GM21423 (cell line): ENCODE data around the gene RAB3IL1.

Source experiments
- ATAC-seq: cut with Tn5 transposase; IDR thresholded peaks from one replicate; pipeline ENCODE4 v1.9.1; 2021; ENCODE audit warnings: mild to moderate bottlenecking, moderate library complexity; ENCODE audit not compliant: unreplicated experiment

RAB3IL1 gene

DNA sequence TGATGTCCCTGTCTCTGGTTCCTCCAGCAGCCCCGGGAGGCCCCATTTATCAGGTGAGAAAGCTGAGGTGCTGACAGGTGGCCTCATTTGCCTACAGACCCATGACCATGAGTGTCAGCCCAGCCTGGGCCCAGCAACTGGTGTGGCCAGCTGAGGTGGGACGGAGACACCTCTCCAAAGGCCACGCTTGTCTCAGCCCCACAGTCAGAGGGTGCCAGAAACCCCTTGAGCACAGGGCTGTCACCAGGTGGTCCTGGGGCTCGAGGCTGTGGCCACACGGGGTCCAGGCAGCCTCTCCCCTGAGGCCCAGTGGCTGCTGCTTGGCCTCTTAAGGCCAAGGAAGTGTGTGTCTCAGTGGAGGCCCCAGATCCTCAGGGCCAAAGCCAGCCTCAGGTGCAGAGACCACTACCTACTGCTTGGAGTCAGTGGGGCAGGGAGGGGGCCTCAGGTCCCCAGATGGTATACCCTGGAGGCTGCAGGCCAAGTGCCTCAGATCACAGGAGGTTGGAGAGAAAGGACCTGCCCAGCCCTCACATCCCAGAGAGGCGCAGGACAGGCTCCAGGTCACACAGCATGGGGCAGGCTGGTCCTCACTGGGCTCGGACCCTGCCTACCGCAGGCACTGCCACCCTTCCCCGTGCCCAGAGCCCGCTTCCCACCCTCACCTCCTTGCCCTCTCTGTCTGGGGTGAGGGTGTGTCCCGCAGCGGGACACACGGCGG, 11.4 kb downstream of the RAB3IL1 start:
- ATAC-seq: no peak

- ATAC-seq: no peak
Measured at GRCh38 chr11:61905067-61905696, 12.2 kb downstream of the RAB3IL1 start.

- ATAC-seq: no peak
Measured at GRCh38 chr11:61904539-61905048, 12.8 kb downstream of the RAB3IL1 start.

DNA sequence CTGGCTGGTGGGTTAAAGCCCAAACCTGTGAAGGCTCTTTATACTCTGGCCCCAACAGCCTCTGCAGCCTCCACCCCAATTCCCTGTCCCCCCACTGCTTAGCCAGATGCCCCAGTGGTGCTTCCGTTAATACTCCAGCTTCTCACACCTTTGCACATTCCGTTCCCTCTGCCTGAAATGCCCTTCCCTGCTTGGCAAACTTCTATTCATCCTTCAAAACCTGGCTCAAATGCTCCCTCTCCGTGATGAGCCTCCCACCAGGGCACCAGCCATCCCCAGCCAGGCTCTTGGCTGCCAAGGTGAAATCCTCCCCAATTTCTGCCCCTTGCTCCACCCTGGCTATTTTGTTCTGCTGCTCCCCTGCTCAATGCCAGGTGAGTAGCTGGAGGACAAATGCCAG, 13.5 kb downstream of the RAB3IL1 start:
- ATAC-seq: no peak

DNA sequence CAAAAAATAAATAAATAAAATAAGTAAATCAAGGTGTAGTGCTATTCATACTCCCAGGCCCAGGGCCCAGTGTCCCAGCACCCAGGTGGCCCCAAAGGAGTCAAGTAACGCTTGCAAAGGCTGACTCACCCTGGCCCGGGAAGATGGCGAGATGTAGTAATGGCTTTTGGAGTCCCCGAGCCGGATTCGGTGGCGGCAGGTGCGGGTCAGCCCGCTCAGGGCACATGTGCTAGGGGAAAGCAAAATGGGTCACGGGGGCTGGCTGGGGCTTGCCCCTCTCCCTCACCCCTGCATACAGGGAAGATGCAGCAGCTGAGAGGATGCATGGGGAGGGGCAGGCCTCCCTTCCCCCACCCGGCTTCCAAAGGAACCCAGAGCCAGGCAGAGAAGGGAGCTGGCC, 15.1 kb downstream of the RAB3IL1 start:
- ATAC-seq: no peak

DNA sequence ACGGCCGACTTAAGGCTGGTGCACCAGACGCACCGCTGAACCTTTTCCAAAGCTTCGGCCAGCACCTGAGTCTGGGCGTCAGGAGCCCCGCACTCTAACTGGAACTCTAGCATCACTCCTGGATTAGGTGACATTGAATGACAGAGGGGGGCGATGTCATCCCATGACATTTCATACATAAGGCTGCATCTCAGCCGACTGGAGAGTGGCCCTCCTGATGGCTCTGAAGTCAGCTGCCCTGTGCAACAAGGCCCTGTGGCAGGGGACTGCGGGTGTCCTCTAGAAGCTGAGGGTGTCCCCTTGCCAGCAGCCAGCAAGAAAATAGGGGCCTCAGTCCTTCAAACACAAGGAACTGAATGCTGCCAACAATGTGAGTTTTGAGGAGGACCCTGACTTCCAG, 16.0 kb downstream of the RAB3IL1 start:
- ATAC-seq: no peak

- no peak for ATAC-seq
Measured at GRCh38 chr11:61900251-61900650, 17.1 kb downstream of the RAB3IL1 start.

- ATAC-seq: peak; percentile 59
Measured at GRCh38 chr11:61899146-61899841, 18.1 kb downstream of the RAB3IL1 start.

DNA sequence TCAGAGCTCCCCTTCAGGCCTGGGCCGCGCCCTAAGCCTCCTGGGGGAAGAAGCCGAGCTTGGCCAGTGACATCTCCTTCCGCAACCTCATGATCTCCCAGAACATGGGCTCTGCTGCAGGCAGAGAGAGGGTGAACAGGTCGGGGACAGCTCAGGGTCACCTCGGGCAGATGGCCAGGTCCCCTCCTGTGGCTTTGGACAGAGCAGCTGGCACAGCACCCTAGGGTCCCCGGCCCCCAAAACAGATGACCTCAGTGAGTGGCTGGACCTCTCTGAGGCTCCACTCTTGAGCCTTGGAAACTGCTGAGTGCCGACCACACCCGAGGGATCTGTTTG, 19.2 kb downstream of the RAB3IL1 start:
- no peak for ATAC-seq

DNA sequence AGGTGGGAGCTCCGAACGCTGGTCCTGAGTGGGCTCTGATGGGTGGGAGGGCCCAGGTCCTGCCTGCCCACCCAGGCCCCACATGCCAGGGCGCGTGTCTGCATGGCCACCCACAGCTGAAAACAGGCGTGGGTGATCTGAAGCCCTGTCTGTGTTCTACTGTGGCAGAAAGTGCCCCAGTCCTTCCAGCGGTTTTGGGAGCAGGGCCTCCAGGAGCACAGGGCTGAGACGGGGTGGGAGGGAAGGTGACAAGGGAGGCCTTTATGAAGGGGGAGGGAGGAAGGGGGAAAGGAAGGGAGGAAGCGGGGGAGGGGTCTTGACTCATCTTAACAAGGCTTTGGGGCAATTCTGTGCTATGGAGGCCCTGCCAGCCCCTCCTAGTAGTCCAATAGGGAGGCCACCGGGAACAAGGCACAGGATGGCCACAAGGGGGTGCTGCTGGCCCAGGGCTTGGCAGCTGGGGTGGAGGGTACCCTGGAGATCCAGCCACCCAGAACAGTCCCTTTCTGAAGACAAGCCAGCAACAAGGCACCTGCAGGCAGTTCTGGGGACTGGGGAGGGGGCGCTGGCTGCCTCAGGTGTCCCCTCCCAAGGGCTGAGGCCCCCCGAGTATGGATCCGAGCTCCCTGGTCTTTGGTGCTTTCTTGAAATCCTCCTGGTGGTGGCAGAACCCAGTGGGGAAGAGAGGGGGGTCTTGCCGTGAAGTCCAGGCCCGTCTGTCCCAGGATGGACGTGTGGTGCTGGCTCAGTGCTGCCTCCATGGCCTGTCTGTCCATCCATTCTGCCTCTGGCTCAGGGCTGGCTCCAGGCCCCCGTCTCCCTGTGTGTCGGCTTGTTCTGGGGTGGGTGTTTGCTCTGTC, 19.7 kb downstream of the RAB3IL1 start:
- ATAC-seq: no peak

DNA sequence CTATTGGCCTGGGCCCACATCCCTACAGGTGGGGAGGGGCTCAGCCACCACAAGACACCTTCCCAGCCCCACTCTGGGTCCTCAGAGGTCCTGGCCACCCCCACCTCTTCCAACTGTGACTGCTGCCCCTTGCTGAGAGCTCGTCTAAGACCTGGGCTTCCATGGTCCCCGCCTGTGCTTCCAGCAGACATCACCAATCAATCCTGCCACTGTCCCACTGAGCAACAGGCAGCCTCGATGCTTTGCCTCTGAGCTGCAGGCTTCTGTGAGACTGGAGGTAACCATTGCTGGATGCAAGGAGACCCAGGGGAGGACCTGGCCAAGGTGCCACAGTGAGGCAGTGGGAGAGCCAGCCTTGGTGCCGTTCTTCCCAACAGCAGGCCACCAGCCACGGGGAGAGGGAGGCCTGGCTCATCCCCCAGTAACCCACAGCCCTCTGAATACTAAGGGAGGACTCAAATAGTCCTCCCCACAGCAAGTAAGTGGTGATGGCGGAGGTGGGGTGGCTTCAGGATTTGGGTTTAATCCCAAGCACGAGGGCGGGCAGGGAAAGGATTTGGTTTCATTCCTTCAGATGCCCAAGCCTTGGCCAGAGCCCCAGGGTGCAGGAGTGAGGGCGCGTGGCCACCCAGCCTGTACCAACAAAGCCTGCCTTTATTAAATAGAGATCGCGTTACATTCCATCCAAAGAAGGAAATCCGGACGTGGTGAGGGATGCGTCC, 20.5 kb downstream of the RAB3IL1 start:
- no peak for ATAC-seq

- ATAC-seq: no peak
Measured at GRCh38 chr11:61895718-61896059, 21.7 kb downstream of the RAB3IL1 start.

- ATAC-seq: no peak
Measured at GRCh38 chr11:61895046-61895717, 22.2 kb downstream of the RAB3IL1 start.

- no peak for ATAC-seq
Measured at GRCh38 chr11:61893981-61894380, 23.4 kb downstream of the RAB3IL1 start.

DNA sequence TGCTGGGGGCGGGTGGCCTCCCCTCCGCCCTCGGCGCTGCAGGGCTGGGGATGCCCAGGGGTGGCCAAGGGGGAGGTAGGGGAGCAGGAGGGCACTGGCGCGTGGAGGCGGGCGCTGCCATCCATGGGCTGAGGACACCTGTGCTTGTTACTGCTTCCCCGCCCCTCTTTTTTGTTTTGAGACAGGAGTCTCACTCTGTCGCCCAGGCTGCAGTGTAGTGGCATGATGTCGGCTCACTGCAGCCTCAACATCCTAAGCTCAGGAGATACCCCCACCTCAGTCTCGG, 25.3 kb downstream of the RAB3IL1 start:
- ATAC-seq: no peak

DNA sequence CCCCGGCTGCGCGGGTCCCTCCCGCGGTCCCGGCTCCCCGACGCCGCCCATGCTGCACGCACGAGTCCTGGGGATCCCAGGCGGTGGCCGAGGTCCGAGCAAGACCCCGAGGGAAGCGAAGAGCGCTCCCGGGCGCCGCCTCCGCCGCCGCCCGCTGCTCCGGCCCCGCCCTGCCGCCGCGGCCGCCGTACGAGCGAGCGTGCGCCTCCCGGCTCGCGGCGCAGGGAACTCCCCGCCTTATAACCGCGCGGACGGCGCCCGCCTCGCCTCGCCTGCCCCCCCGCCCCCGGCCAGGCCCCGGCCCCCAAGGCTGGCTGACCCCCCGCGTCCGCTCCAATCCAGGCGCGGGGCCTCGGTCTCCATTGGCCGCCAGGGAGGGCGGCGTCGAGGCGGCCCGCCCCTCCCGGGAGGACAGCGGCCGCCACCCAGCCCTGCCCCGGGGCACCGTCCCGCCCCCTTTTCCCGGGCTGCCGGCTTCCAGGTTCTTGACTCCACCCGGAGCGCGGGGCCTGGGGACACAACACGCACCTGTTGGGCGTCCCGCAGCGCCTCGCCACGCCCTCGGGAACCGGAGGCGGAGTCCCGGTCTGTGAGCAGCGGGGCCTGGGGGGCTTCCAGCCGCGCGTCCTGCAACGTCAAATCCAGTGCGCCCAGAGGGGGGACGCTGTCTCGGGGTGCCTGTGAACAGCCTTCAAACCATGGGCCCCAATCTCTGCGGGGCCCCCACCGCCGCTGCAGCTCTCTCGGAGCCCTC, 25.9 kb downstream of the RAB3IL1 start, which contains the start of gene FADS3:
Gene FADS3 (minus strand): TSS at position 215 of the 754 bp plus-strand sequence. CDS start 164 bp downstream, at position 51.
- peak; percentile 60 for ATAC-seq

DNA sequence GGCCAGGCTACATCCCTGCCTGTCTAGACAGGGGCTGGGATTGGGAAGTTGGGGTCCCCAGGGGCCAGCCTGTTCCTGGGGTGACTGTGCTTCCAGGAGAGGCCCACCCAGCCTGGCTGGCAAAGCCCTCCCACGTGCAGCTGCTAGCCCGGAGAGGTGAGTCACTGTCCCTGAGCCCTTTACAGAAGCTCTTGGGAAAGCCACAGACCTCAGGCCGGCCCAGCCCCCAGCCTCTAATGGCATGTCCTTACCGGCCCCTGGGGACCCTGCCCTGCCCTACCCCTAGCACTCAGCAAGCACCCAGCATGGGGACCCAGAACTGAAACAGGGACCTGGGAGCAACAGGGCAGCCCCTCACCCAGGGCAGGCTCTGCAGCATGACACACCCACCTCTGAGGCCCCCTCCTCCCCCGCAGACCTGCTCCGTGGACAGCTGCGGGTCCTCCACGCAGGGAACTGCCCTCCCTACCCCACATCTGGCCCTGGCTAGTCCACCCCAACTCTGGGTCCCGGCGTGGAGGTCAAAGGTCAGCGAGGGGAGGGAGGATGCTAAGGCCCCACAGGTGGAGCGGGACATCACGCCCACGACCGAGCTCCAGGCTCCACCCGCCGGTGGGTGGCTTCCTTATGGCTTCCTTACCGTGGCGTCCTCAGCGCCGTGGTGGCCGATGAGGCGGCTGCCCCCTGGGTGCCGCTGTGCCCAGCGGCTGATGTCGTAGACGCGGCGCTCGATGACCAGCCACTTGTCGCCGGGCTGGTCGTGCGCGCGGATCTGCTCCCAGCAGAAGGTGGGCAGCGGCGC, 26.6 kb downstream of the RAB3IL1 start:
- ATAC-seq: peak; percentile 10

DNA sequence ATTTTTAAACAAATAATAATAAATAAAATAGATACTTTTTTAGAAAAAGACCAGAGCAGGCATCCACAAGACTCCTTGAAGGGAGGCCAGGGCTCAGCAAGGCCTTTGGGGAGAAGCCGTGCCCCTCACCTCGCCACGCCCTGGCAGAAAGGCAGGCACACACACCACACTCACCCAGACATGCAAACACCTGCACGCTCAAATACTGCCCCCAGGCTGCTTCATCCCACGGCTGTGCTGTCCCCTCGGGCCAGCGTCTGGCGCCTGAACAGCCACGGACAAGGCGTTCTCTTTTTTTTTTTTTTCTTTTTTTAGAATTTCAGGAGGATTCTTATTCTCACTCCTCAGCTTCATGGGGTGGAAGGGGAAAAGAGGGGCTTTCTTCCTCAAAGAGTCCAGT, 27.5 kb downstream of the RAB3IL1 start:
- no peak for ATAC-seq

DNA sequence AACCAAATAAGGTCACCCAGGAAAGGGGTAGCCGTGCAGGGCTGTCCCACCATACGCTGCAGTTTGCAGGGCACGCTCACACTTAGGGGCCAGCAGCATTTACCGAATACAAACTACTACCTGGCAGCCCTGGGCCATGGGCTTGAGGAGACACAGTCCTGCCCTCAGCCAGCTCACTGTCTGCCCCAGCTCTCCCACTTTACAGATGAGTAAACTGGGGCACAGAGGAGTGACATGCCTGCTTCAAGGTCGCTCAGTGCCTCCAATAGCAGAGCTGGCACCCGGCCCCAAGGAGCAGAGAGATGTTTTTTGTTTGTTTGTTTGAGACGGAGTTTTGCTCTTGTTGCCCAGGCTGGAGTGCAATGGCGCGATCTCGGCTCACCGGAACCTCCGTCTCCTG, 28.8 kb downstream of the RAB3IL1 start:
- no peak for ATAC-seq
